ENCODE results near the gene MGAT4C. TPM values are rescaled to one million over a fixed set of nuclear protein-coding genes. Genes with fewer than 3 reads are reported as not detected.

MGAT4C gene
- total RNA-seq, 6 donors from 2014 or later: under 0.01 to 0.43 (median 0.20) TPM; not detected in 1

DNA sequence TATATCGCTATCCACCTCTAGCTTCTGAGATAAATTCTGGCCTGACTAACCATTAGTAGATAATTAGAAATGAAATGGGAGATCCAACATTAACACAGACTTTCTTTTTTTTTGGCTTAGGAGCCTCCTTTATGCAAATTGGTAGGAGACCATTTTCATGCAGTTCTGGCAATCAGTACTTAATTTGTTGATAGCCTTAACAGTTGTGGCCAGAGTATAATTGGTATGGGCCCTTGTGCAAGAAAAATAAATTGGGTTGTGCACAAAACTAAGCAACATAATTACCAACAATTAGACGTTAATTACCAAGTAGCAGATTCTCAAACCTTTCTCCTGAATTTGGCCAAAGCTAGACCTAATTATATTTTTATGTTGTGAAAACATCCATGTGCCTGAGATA lies 111.0 kb downstream of the MGAT4C start:
- Histone ChIP-seq H3K27me3 (no peaks in the 10 kb centered on the region), H3K27ac (no peak overlapping the region), H3K4me3 (no peak overlapping the region), H3K36me3 (no peaks in the 10 kb centered on the region), H3K4me1 (no peaks in the 10 kb centered on the region), H3K9me3 (no peaks in the 10 kb centered on the region)
- 75 to 76% methylated on average over 2 of the region's 2 CpGs for WGBS, 2 donors
- no peak for TF ChIP-seq EP300 (IDR thresholded peaks at IDR 0.05)
- no peak for TF ChIP-seq POLR2A (IDR thresholded peaks at IDR 0.05)
- no peak for TF ChIP-seq POLR2AphosphoS5 (IDR thresholded peaks at IDR 0.05)
- TF ChIP-seq, protein P1, sequence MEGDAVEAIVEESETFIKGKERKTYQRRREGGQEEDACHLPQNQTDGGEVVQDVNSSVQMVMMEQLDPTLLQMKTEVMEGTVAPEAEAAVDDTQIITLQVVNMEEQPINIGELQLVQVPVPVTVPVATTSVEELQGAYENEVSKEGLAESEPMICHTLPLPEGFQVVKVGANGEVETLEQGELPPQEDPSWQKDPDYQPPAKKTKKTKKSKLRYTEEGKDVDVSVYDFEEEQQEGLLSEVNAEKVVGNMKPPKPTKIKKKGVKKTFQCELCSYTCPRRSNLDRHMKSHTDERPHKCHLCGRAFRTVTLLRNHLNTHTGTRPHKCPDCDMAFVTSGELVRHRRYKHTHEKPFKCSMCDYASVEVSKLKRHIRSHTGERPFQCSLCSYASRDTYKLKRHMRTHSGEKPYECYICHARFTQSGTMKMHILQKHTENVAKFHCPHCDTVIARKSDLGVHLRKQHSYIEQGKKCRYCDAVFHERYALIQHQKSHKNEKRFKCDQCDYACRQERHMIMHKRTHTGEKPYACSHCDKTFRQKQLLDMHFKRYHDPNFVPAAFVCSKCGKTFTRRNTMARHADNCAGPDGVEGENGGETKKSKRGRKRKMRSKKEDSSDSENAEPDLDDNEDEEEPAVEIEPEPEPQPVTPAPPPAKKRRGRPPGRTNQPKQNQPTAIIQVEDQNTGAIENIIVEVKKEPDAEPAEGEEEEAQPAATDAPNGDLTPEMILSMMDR (IDR thresholded peaks at IDR 0.05): no peak
- ATAC-seq (ENCODE audit: low FRiP score in 2 of 2): no peak
- DNase-seq: no peak

DNA sequence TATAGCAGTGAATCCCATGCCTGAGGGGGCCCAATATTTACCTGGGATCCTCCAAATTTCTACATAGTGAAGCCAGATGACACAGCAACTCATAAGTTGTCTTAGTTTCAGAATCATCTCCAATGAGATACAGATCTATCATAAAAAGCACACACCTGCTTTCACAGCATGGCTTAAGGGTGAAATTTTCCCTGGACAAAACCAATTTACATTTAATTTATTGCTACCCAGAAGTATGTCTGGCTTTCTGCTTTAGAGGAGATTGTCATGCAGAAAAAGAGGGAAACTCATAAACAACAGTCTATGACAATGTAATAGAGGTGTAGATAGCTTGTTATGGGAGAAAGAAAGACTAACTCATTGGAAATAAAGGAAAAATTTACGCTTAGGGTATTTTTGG lies 113.0 kb downstream of the MGAT4C start:
- H3K27me3 ChIP-seq: no peaks in the 10 kb centered on the region
- WGBS, 2 donors: 77 to 100% methylated on average over 1 of the region's 1 CpG
- H3K4me3 ChIP-seq: no peak overlapping the region
- DNase-seq (no peak), ATAC-seq (ENCODE audit: low FRiP score in 2 of 2) (no peak)
- no peaks in the 10 kb centered on the region for H3K36me3 ChIP-seq
- no peaks in the 10 kb centered on the region for H3K9me3 ChIP-seq
- TF ChIP-seq POLR2AphosphoS5 (IDR thresholded peaks at IDR 0.05) (no peak), EP300 (IDR thresholded peaks at IDR 0.05) (no peak), POLR2A (IDR thresholded peaks at IDR 0.05) (no peak)
- TF ChIP-seq, protein P1 (IDR thresholded peaks at IDR 0.05): no peak
- H3K4me1 ChIP-seq: no peaks in the 10 kb centered on the region
- no peak overlapping the region for H3K27ac ChIP-seq

DNA sequence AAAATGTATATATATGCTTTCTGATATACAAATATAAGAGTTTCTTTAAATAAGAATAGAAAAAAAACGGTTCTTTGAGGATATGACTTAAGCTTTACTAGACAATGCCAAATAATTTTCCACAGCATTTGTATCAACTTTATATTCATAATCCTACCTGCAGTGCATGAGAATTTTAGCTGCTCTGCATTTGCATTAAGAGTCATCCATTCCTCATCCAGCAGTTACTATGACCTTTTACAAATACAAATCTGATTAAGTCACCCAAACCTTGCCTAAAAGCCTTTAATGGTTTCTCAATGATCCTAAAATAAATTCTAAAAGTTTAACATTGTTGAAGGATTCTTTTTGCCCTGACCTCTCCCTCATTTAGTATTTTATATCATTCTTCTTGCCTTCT lies 116.5 kb downstream of the MGAT4C start:
- H3K27ac ChIP-seq: no peak overlapping the region
- no peak for ATAC-seq (ENCODE audit: low FRiP score in 2 of 2)
- no peaks in the 10 kb centered on the region for H3K4me1 ChIP-seq
- no peaks in the 10 kb centered on the region for H3K36me3 ChIP-seq
- DNase-seq: no peak
- H3K27me3 ChIP-seq: no peaks in the 10 kb centered on the region
- H3K4me3 ChIP-seq: no peak overlapping the region
- no peaks in the 10 kb centered on the region for H3K9me3 ChIP-seq
- 71 to 77% methylated on average over 1 of the region's 1 CpG for WGBS, 2 donors
- TF ChIP-seq EP300 (IDR thresholded peaks at IDR 0.05) (no peak), POLR2A (IDR thresholded peaks at IDR 0.05) (no peak), POLR2AphosphoS5 (IDR thresholded peaks at IDR 0.05) (no peak)
- TF ChIP-seq, protein P1 (IDR thresholded peaks at IDR 0.05): no peak

DNA sequence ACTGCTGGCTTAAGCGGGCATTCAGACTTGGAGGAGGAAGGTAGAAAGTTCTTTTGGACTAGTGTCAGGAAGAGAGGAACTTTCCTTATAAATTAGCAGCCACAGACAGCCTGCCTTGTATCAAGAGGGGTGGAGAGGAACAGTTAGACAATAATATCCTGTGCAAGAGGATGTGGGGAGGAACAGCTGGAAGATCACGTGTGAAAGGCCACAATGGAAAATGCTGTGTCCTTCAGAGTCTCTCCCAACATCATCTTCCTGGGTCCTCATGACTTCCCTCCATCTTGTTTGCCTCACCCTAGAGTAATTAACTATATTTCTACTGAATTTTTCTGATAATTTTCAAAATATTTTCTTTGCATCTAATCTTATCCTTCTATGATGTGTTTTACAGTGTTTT lies 117.4 kb downstream of the MGAT4C start:
- no peak for DNase-seq
- Histone ChIP-seq H3K4me1 (no peaks in the 10 kb centered on the region), H3K27me3 (no peaks in the 10 kb centered on the region), H3K27ac (no peak overlapping the region), H3K9me3 (no peaks in the 10 kb centered on the region), H3K4me3 (no peak overlapping the region), H3K36me3 (no peaks in the 10 kb centered on the region)
- no peak for ATAC-seq (ENCODE audit: low FRiP score in 2 of 2)
- TF ChIP-seq POLR2A (IDR thresholded peaks at IDR 0.05): no peak
- no peak for TF ChIP-seq EP300 (IDR thresholded peaks at IDR 0.05)
- TF ChIP-seq POLR2AphosphoS5 (IDR thresholded peaks at IDR 0.05): no peak
- TF ChIP-seq, protein P1 (IDR thresholded peaks at IDR 0.05): no peak
- WGBS, 2 donors: 56 to 63% methylated on average over 2 of the region's 2 CpGs

DNA sequence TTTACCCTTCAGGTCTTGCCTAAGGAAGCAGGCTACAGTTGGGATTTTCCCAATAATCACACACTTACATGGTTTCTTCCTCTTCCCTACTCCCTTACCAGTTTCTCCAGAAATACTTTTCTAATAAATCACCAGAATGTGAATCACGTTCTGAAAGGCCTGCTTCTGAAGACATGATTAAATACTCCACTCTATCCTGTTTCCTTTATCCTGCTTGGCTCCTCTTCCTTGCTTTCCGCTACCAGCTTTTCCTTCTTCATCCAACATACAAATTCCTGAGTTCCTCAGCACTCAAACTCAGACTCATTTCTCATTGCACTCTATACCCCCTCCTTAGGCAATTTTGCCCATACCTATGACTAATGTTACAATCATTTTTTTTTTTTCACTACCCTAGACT lies 118.3 kb downstream of the MGAT4C start:
- Histone ChIP-seq H3K36me3 (no peaks in the 10 kb centered on the region), H3K27ac (no peak overlapping the region), H3K4me3 (no peak overlapping the region), H3K9me3 (no peaks in the 10 kb centered on the region), H3K27me3 (no peaks in the 10 kb centered on the region), H3K4me1 (no peaks in the 10 kb centered on the region)
- DNase-seq (no peak), ATAC-seq (ENCODE audit: low FRiP score in 2 of 2) (no peak)
- no peak for TF ChIP-seq POLR2A (IDR thresholded peaks at IDR 0.05)
- TF ChIP-seq POLR2AphosphoS5 (IDR thresholded peaks at IDR 0.05): no peak
- no peak for TF ChIP-seq EP300 (IDR thresholded peaks at IDR 0.05)
- TF ChIP-seq, protein P1 (IDR thresholded peaks at IDR 0.05): no peak
- WGBS, 2 donors: 36 to 45% methylated on average over 2 of the region's 2 CpGs

Measured in upper lobe of left lung (tissue), 6 donors.